GM18858 (cell line): Measurements from ENCODE around the gene LAYN.

ENCODE experiments used
- ATAC-seq: cut with Tn5 transposase; IDR thresholded peaks from one replicate; pipeline ENCODE4 v1.9.1; 2021; ENCODE audit not compliant: unreplicated experiment

Gene LAYN

GRCh38 chr11:111591187-111591960 is 50.9 kb downstream of the LAYN start:
- no peak for ATAC-seq

GRCh38 chr11:111592491-111592890 is 52.0 kb downstream of the LAYN start:
- no peak for ATAC-seq

GRCh38 chr11:111596319-111596718 is 55.8 kb downstream of the LAYN start:
- ATAC-seq: no peak

GRCh38 chr11:111598148-111598547 is 57.6 kb downstream of the LAYN start:
- ATAC-seq: no peak

- no peak for ATAC-seq
These were observed 58.0 kb downstream of the LAYN start for GRCh38 chr11:111598559-111598958.

GRCh38 chr11:111601636-111601978 is 61.1 kb downstream of the LAYN start:
- no peak for ATAC-seq

GRCh38 chr11:111601979-111602864 is 61.7 kb downstream of the LAYN start, which contains the start of gene SIK2:
TSS of gene SIK2 (plus strand) at chr11:111602449. CDS start at chr11:111602564, 115 bp downstream.
- peak; percentile 83 for ATAC-seq

- ATAC-seq: no peak
These were observed 62.5 kb downstream of the LAYN start for GRCh38 chr11:111602865-111603610.

GRCh38 chr11:111603611-111604130 is 63.2 kb downstream of the LAYN start:
- no peak for ATAC-seq

GRCh38 chr11:111604392-111605009 is 64.0 kb downstream of the LAYN start:
- no peak for ATAC-seq

GRCh38 chr11:111605681-111606080 is 65.2 kb downstream of the LAYN start:
- no peak for ATAC-seq

GRCh38 chr11:111606986-111607385 is 66.5 kb downstream of the LAYN start:
- no peak for ATAC-seq

- no peak for ATAC-seq
These were observed 67.2 kb downstream of the LAYN start for GRCh38 chr11:111607751-111608150.
